ENCODE data around the gene GPR61. TPM values are rescaled to one million over a fixed set of nuclear protein-coding genes. Genes with fewer than 3 reads are reported as not detected.

The GPR61 gene
- total and polyA plus RNA-seq, 4 donors: 2.9 to 11.9 (median 9.1) TPM

- H3K9me3 ChIP-seq (ENCODE audit: control insufficient read depth, insufficient read depth, low read length): no peaks in the 10 kb centered on the region
- 72% methylated on average over 14 of the region's 14 CpGs for WGBS (ENCODE audit: insufficient coverage)
- peaks cover 26% of the 10 kb centered on the region for H3K4me1 ChIP-seq (ENCODE audit: control insufficient read depth, insufficient read depth, low read length)
- peaks cover 19% of the 10 kb centered on the region for H3K36me3 ChIP-seq (ENCODE audit: control insufficient read depth, insufficient read depth, low read length)
- DNase-seq (ENCODE audit: low read depth in 4 of 6, low spot score in 6 of 6): no peak
- H3K4me3 ChIP-seq (ENCODE audit: low read depth, low read length): no peak overlapping the region
- no peak overlapping the region for H3K27ac ChIP-seq (ENCODE audit: low read depth, low read length)
- H3K27me3 ChIP-seq (ENCODE audit: control insufficient read depth, insufficient read depth, low read length): no peaks in the 10 kb centered on the region
Observed at GRCh38 chr1:109543988-109544735, 4.5 kb downstream of the GPR61 start.

- peak overlapping the region; percentile 99 for H3K4me3 ChIP-seq (ENCODE audit: low read depth, low read length)
- H3K27me3 ChIP-seq (ENCODE audit: control insufficient read depth, insufficient read depth, low read length): no peaks in the 10 kb centered on the region
- H3K36me3 ChIP-seq (ENCODE audit: control insufficient read depth, insufficient read depth, low read length): peaks cover 19% of the 10 kb centered on the region
- H3K4me1 ChIP-seq (ENCODE audit: control insufficient read depth, insufficient read depth, low read length): peaks cover 7% of the 10 kb centered on the region
- peak overlapping the region; percentile 97 for H3K27ac ChIP-seq (ENCODE audit: low read depth, low read length)
- DNase-seq (ENCODE audit: low read depth in 4 of 6, low spot score in 6 of 6): peak in 5 of 6 donors; percentile 85 to 98 (median 89)
- WGBS (ENCODE audit: insufficient coverage): 71% methylated on average over 2 of the region's 5 CpGs
- H3K9me3 ChIP-seq (ENCODE audit: control insufficient read depth, insufficient read depth, low read length): no peaks in the 10 kb centered on the region
Observed at GRCh38 chr1:109546311-109547109, 6.8 kb downstream of the GPR61 start.

GRCh38 chr1:109547463-109548320, 8.0 kb downstream of the GPR61 start:
- peaks cover 4% of the 10 kb centered on the region for H3K4me1 ChIP-seq (ENCODE audit: control insufficient read depth, insufficient read depth, low read length)
- no peaks in the 10 kb centered on the region for H3K9me3 ChIP-seq (ENCODE audit: control insufficient read depth, insufficient read depth, low read length)
- DNase-seq (ENCODE audit: low read depth in 4 of 6, low spot score in 6 of 6): peak in 1 of 6 donors; percentile 17
- peak overlapping the region; percentile 99 for H3K4me3 ChIP-seq (ENCODE audit: low read depth, low read length)
- WGBS (ENCODE audit: insufficient coverage): 6% methylated on average over 17 of the region's 22 CpGs
- H3K36me3 ChIP-seq (ENCODE audit: control insufficient read depth, insufficient read depth, low read length): peaks cover 18% of the 10 kb centered on the region
- no peaks in the 10 kb centered on the region for H3K27me3 ChIP-seq (ENCODE audit: control insufficient read depth, insufficient read depth, low read length)
- H3K27ac ChIP-seq (ENCODE audit: low read depth, low read length): peak overlapping the region; percentile 97

DNA sequence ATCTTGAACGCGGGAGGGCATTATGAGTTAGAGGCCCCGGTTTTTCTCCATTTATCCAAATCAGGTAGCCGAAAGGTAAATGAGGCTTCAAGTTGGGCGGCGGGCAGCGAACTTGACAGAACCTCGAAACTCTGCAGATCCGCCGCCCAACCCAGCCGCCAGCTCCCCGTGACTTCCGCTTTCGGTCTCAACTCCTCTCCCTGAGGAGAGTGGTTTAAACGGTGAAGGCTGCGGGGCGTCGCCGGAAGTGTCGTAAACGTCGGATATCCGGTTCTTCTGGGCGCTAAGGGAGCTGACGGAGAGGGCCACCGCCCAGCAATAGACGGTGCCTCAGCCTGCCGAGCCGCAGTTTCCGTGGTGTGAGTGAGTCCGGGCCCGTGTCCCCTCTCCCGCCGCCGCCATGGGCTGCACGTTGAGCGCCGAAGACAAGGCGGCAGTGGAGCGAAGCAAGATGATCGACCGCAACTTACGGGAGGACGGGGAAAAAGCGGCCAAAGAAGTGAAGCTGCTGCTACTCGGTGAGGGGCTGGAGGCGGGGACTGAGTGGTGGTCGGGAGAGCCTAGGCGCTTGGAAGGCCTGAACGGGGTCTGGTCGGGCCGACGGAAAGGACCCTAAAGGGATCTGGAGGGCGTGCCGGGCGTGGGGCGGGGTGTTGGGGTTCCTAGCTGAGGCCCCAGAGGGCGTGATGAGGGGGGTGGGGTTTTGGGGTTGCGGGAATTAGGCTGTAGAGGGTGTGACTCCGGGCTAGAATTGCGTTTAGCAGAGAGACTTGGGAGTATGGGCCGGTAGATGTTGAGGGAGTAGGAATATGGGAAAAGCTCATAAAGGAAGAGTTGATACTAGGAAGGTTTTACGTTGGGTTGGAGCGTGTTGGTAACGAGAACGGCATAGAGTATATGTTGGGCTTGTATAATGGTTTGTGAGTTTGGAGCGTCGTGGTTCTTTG, 8.9 kb downstream of the GPR61 start, which contains the start of gene GNAI3:
Gene GNAI3, plus strand, starts transcription at position 295 of the 947 bp plus-strand sequence. Its CDS starts 106 bp downstream, at position 401.
- Histone ChIP-seq H3K9me3 (ENCODE audit: control insufficient read depth, insufficient read depth, low read length) (no peaks in the 10 kb centered on the region), H3K36me3 (ENCODE audit: control insufficient read depth, insufficient read depth, low read length) (peaks cover 9% of the 10 kb centered on the region), H3K4me1 (ENCODE audit: control insufficient read depth, insufficient read depth, low read length) (peaks cover 4% of the 10 kb centered on the region), H3K27me3 (ENCODE audit: control insufficient read depth, insufficient read depth, low read length) (no peaks in the 10 kb centered on the region), H3K27ac (ENCODE audit: low read depth, low read length) (peak within 1 kb of the TSS; percentile 97), H3K4me3 (ENCODE audit: low read depth, low read length) (peak within 1 kb of the TSS; percentile 99)
- WGBS (ENCODE audit: insufficient coverage): 0% methylated on average over 64 of the region's 68 CpGs
- peak; percentile 91 to 99 (median 94) for DNase-seq (ENCODE audit: low read depth in 4 of 6, low spot score in 6 of 6)

DNA sequence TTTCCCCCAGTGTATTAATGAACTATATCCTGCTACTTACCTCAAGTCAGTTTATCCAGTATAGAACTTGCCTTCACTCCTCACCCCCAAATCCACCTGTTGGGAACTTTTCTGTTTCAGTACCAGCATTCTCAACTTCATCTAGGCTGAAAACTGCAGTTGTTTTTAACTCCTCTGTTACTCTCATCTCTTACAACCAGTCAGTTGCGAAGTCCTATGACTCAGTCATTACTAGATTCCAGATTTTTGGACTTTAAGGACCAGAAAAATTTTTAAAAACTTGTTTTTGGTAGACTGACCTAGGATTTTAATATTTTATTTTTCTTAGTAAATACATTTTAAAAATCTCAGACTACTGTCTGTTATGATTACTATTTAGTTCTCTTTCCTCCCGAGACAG, 16.9 kb downstream of the GPR61 start:
- Histone ChIP-seq H3K27ac (ENCODE audit: low read depth, low read length) (no peak overlapping the region), H3K4me3 (ENCODE audit: low read depth, low read length) (no peak overlapping the region), H3K27me3 (ENCODE audit: control insufficient read depth, insufficient read depth, low read length) (no peaks in the 10 kb centered on the region), H3K9me3 (ENCODE audit: control insufficient read depth, insufficient read depth, low read length) (no peaks in the 10 kb centered on the region), H3K36me3 (ENCODE audit: control insufficient read depth, insufficient read depth, low read length) (no peaks in the 10 kb centered on the region), H3K4me1 (ENCODE audit: control insufficient read depth, insufficient read depth, low read length) (no peaks in the 10 kb centered on the region)
- WGBS (ENCODE audit: insufficient coverage): no CpG with 5 or more reads among the region's 2 CpGs
- DNase-seq (ENCODE audit: low read depth in 4 of 6, low spot score in 6 of 6): no peak

DNA sequence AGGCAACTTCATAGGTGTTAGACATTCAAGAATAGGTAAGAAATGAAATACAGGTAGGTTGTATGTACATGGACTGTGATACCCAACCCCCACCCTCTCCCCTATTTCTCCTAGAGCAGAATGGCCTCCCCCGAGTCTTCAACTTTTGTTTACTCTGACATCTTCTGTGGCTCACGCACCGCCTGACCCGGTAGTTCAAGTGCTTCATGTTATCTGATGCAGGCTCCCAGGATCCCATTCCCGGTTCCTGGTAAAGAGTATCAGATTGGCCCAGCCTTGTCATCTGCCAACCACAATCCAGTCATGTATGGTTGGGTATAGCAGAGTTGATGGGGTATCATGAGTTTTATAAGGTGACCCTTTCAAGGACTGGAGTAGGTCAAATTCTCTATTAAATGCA, 17.8 kb downstream of the GPR61 start:
- Histone ChIP-seq H3K4me1 (ENCODE audit: control insufficient read depth, insufficient read depth, low read length) (no peaks in the 10 kb centered on the region), H3K4me3 (ENCODE audit: low read depth, low read length) (no peak overlapping the region), H3K27ac (ENCODE audit: low read depth, low read length) (no peak overlapping the region), H3K27me3 (ENCODE audit: control insufficient read depth, insufficient read depth, low read length) (no peaks in the 10 kb centered on the region), H3K9me3 (ENCODE audit: control insufficient read depth, insufficient read depth, low read length) (no peaks in the 10 kb centered on the region), H3K36me3 (ENCODE audit: control insufficient read depth, insufficient read depth, low read length) (no peaks in the 10 kb centered on the region)
- 100% methylated on average over 1 of the region's 5 CpGs for WGBS (ENCODE audit: insufficient coverage)
- no peak for DNase-seq (ENCODE audit: low read depth in 4 of 6, low spot score in 6 of 6)

GRCh38 chr1:109559995-109560394, 20.3 kb downstream of the GPR61 start:
- no peak for DNase-seq (ENCODE audit: low read depth in 4 of 6, low spot score in 6 of 6)
- no peaks in the 10 kb centered on the region for H3K9me3 ChIP-seq (ENCODE audit: control insufficient read depth, insufficient read depth, low read length)
- no peak overlapping the region for H3K27ac ChIP-seq (ENCODE audit: low read depth, low read length)
- H3K4me1 ChIP-seq (ENCODE audit: control insufficient read depth, insufficient read depth, low read length): no peaks in the 10 kb centered on the region
- no peak overlapping the region for H3K4me3 ChIP-seq (ENCODE audit: low read depth, low read length)
- H3K27me3 ChIP-seq (ENCODE audit: control insufficient read depth, insufficient read depth, low read length): no peaks in the 10 kb centered on the region
- H3K36me3 ChIP-seq (ENCODE audit: control insufficient read depth, insufficient read depth, low read length): no peaks in the 10 kb centered on the region

DNA sequence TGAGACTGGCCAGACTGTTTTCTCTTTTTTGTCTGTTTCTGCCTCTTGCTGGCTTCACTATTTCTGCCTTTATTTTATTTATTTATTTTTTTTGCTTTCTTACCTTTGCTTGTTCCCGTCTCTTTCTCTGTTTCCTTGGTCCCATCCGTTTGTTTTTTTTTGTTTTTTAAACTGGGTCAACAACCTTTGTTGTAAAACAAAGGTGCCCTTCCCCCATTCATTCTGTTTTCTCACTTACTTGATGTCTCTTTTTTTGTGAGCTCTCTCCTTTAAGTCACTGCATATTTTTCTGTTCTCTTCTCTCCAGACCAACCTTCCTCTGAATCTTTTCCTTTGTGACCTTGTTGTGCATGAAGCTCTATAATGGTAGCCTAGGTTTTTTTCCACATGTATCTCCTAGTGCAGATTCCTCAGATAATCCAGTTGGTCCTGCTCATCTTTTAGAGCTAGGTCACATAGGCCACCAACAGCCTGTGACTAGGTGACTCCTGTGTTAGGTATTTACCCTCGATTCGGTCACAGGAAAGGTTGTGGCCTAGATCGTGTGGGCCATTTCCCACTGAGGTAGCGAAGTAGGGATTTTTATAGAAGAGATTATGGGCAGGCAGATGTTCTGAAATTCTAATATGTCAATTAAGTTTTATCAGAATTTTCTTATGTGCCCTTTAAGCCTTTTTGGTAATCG, 24.7 kb downstream of the GPR61 start:
- no peak for DNase-seq (ENCODE audit: low read depth in 4 of 6, low spot score in 6 of 6)
- H3K4me1 ChIP-seq (ENCODE audit: control insufficient read depth, insufficient read depth, low read length): no peaks in the 10 kb centered on the region
- H3K27me3 ChIP-seq (ENCODE audit: control insufficient read depth, insufficient read depth, low read length): no peaks in the 10 kb centered on the region
- H3K27ac ChIP-seq (ENCODE audit: low read depth, low read length): no peak overlapping the region
- no peaks in the 10 kb centered on the region for H3K9me3 ChIP-seq (ENCODE audit: control insufficient read depth, insufficient read depth, low read length)
- H3K4me3 ChIP-seq (ENCODE audit: low read depth, low read length): no peak overlapping the region
- WGBS (ENCODE audit: insufficient coverage): 14% methylated on average over 1 of the region's 7 CpGs
- no peaks in the 10 kb centered on the region for H3K36me3 ChIP-seq (ENCODE audit: control insufficient read depth, insufficient read depth, low read length)

Data from spinal cord (tissue), 10 donors.